ENCODE measurements around the gene ZFP36L2. TPM values are rescaled to one million over a fixed set of nuclear protein-coding genes. Genes with fewer than 3 reads are reported as not detected.

Gene ZFP36L2
- total and polyA plus RNA-seq, 12 donors = 26.8 to 69.6 (median 42.3) TPM

DNA sequence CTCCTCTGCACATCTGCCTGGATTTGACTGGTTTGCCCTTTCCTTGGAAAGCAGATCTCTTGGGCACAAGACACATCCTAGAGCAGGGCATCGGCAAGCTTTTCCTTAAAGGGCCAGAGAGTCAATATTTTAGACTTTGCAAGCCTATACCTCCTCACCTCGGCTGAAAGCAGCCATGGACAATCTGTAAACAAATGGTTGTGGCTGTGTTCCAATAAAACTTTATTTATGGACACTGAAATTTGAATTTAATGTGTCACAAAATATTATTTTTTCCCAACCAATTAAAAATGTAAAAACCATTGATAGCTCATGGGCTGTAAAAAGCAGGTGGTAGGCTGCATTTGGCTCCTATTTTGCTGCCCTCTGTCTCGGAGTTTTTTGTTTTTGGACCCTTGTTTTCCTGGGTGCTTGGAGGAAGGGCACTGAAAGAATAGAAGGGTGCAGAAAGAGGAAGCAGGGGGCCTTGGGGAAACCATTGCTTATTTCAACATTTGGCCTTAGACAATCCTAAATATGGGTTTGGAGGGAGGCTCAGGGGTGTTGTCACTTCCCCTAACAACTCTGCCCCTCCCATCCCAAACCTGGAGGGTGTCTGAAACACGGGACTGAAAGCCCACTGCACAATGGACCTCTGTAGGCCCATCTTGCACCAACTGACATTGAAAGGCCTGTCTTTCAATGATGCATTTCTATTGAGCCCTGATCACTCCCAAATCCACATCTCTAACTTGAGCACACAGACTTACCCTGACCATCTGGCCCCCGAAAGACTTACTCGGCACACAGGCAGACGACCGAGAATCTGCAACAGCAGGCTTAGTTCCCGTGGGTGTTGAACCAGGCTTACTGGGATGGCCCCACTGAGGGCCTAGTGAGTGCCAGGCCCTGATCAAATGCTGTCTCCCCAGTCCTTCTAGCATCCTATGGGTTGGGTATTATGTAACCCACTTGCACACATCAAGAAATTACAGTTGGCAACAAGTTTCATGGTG is 7.1 kb upstream of the ZFP36L2 start:
- Histone ChIP-seq H3K4me1 (peaks cover 0 to 69% (median 20%) of the 10 kb centered on the region in 9 donors), H3K27ac (peak overlapping the region in 1 of 10 donors; percentile 81), H3K9me3 (no peaks in the 10 kb centered on the region), H3K27me3 (no peaks in the 10 kb centered on the region), H3K4me3 (no peak overlapping the region), H3K36me3 (peaks cover 0 to 19% (median 8%) of the 10 kb centered on the region in 9 donors)
- 80 to 87% methylated on average over 9 of the region's 9 CpGs for WGBS, 2 donors
- ATAC-seq (peak in 1 of 8 donors; percentile 35), DNase-seq (no peak)
- TF ChIP-seq, protein P1, sequence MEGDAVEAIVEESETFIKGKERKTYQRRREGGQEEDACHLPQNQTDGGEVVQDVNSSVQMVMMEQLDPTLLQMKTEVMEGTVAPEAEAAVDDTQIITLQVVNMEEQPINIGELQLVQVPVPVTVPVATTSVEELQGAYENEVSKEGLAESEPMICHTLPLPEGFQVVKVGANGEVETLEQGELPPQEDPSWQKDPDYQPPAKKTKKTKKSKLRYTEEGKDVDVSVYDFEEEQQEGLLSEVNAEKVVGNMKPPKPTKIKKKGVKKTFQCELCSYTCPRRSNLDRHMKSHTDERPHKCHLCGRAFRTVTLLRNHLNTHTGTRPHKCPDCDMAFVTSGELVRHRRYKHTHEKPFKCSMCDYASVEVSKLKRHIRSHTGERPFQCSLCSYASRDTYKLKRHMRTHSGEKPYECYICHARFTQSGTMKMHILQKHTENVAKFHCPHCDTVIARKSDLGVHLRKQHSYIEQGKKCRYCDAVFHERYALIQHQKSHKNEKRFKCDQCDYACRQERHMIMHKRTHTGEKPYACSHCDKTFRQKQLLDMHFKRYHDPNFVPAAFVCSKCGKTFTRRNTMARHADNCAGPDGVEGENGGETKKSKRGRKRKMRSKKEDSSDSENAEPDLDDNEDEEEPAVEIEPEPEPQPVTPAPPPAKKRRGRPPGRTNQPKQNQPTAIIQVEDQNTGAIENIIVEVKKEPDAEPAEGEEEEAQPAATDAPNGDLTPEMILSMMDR (IDR thresholded peaks at IDR 0.05) = no peak
- intact Hi-C loops (cut with DNase I) = loop anchor here in 8 of 10 donors (5.0 to 10.0 kb wide), 8 partner anchors 211 to 406 kb away; no protein-coding TSS in a partner anchor

DNA sequence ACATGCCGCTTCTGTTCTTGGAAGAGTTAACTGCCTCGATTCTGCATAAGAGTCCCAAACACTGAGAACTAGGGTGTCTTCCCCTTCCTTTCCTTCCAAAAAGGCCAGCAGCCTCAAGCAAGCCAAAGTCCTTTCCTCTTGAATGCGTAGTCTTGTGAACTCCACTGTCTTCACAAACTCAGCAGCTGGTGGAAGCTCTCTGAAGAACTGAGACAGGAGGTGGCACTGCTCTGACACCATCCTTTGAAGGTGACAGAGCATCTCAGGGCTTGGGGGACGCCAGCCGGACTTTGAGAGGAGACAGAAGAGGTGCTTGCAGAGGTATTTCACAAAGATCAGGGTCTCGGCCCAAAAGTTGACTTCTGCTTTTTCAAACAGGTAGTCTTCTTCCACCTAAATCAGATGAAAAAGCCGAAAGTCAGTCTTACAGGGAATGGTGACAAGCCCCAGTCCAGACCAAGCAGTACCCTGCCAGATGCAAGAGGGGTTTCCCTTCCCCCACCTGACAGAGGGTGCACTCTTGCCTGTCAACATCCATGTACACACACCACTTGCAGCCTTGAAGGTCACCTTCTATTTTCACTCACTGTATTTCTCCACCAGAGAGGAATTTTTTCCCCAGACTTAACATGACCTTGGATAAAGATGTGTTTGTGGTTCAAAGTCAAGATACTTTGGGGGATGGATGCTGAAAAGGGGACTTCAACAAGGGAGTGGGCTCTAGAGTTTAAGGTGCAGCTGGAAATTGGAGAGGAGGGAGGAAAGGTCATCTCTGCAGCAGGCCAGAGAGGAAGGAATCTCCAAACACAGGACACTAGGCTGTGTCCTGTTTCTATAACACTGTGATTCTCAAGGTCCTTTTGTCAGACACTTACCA is 4.8 kb upstream of the ZFP36L2 start:
- H3K4me3 ChIP-seq = no peak overlapping the region
- no peaks in the 10 kb centered on the region for H3K9me3 ChIP-seq
- H3K27ac ChIP-seq = peak overlapping the region in 3 of 10 donors; percentile 8 to 41 (median 40)
- 68 to 74% methylated on average over 7 of the region's 7 CpGs for WGBS, 2 donors
- DNase-seq (no peak), ATAC-seq (no peak)
- TF ChIP-seq, protein P1 (IDR thresholded peaks at IDR 0.05) = peak in 3 of 9 donors; percentile 10 to 36 (median 30)
- peaks cover 0 to 66% (median 27%) of the 10 kb centered on the region in 9 donors for H3K4me1 ChIP-seq
- no peaks in the 10 kb centered on the region for H3K27me3 ChIP-seq
- intact Hi-C loops (cut with DNase I) = loop anchor here in 8 of 10 donors (1.0 to 10.0 kb wide), 12 partner anchors 209 to 404 kb away; no protein-coding TSS in a partner anchor
- H3K36me3 ChIP-seq = peaks cover 0 to 19% (median 8%) of the 10 kb centered on the region in 9 donors

- WGBS, 2 donors = 76 to 86% methylated on average over 4 of the region's 4 CpGs
- no peaks in the 10 kb centered on the region for H3K27me3 ChIP-seq
- no peak overlapping the region for H3K27ac ChIP-seq
- TF ChIP-seq, protein P1 (IDR thresholded peaks at IDR 0.05) = no peak
- DNase-seq (no peak), ATAC-seq (no peak)
- peaks cover 0 to 59% (median 27%) of the 10 kb centered on the region in 9 donors for H3K4me1 ChIP-seq
- peaks cover 0 to 19% (median 8%) of the 10 kb centered on the region in 9 donors for H3K36me3 ChIP-seq
- H3K9me3 ChIP-seq = no peaks in the 10 kb centered on the region
- H3K4me3 ChIP-seq = no peak overlapping the region
- intact Hi-C loops (cut with DNase I) = loop anchor here in 8 of 10 donors (2.0 to 10.0 kb wide), 11 partner anchors 208 to 403 kb away; no protein-coding TSS in a partner anchor
Observed at GRCh38 chr2:43230351-43230885, 4.0 kb upstream of the ZFP36L2 start.

All from heart right ventricle (tissue), 16 donors.